Measurements from ENCODE around the gene GPR148. TPM values are rescaled to one million over a fixed set of nuclear protein-coding genes. Genes with fewer than 3 reads are reported as not detected.

Gene GPR148
- total RNA-seq, 1 experiment from 2014 or later = not detected

DNA sequence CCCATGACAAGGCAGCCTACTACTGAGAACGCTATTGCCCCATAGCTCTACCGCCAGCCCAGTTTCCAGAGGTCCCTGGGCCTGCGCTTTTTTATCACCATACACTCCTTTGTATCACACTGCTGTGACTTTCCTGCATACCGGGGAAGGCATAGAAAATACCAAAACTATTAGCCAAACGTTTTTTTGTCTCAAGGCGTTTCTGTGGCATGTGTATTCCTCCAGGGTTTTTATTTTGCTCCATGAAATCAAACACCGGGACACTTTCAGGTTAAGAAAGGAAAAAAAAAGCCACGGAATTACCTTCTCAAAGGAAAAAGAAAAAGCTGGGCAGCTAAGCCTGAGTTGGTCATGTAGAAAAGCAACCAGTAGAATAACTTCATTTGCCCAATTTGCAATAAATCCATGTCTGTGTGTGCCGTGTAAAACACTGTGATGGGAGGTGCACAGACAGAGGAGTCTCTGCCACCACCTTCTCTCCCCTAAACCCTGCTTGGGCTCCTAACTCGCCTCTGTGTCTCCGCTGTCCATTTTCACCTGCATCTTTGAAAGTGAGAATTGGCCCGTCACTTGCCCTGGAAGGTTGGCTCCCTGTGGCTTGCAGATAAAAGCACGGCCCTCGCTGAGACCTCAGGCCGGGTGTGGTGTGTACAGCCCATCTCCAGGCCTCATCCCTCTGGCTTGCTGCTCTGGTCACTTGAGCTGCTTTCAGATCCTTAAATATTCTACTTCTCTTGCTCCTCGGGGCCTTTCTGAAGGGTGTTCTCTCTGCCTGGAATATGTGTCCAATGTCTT lies 28.2 kb downstream of the GPR148 start:
- no TSS peak for BruUV-seq (replicated peaks)
- no peaks in the 10 kb centered on the region for H3K4me1 ChIP-seq (ENCODE audit: insufficient read depth, low read length, poor library complexity, severe bottlenecking)
- CTCF ChIA-PET = no interaction called here
- TF ChIP-seq CTCF (conservative IDR thresholded peaks at IDR 0.05; ENCODE audit: low read depth, low read length) (no peak), EZH2 (IDR thresholded peaks at IDR 0.05; ENCODE audit: borderline replicate concordance, low read depth, low read length, poor library complexity, severe bottlenecking) (no peak)
- H3K36me3 ChIP-seq (ENCODE audit: insufficient read depth, low read length, poor library complexity, severe bottlenecking) = no peaks in the 10 kb centered on the region
- intact Hi-C loops (cut with micrococcal nuclease; ENCODE audit: unreplicated experiment) = no loop called here
- peaks cover 76% of the 10 kb centered on the region for H3K27me3 ChIP-seq (replicated peaks; ENCODE audit: insufficient read depth, low read depth, low read length, poor library complexity)
- POLR2A ChIA-PET (ENCODE audit: low non-redundant PET) = no interaction called here
- no peak for DNase-seq (ENCODE audit: low spot score)
- H3K9me3 ChIP-seq (ENCODE audit: low read depth, low read length, poor library complexity, severe bottlenecking) = no peaks in the 10 kb centered on the region
- no peak overlapping the region for H3K27ac ChIP-seq (ENCODE audit: low read depth, low read length, poor library complexity, severe bottlenecking)
- H3K4me3 ChIP-seq (ENCODE audit: low read depth, low read length, poor library complexity, severe bottlenecking) = no peak overlapping the region

- intact Hi-C loops (cut with micrococcal nuclease; ENCODE audit: unreplicated experiment) = no loop called here
- Histone ChIP-seq H3K27ac (ENCODE audit: low read depth, low read length, poor library complexity, severe bottlenecking) (no peak overlapping the region), H3K9me3 (ENCODE audit: low read depth, low read length, poor library complexity, severe bottlenecking) (no peaks in the 10 kb centered on the region), H3K4me3 (ENCODE audit: low read depth, low read length, poor library complexity, severe bottlenecking) (no peak overlapping the region), H3K27me3 (replicated peaks; ENCODE audit: insufficient read depth, low read depth, low read length, poor library complexity) (peaks cover 54% of the 10 kb centered on the region), H3K36me3 (ENCODE audit: insufficient read depth, low read length, poor library complexity, severe bottlenecking) (no peaks in the 10 kb centered on the region), H3K4me1 (ENCODE audit: insufficient read depth, low read length, poor library complexity, severe bottlenecking) (no peaks in the 10 kb centered on the region)
- no peak for DNase-seq (ENCODE audit: low spot score)
- ChIA-PET CTCF (no interaction called here), POLR2A (ENCODE audit: low non-redundant PET) (no interaction called here)
- no TSS peak for BruUV-seq (replicated peaks)
- TF ChIP-seq EZH2 (IDR thresholded peaks at IDR 0.05; ENCODE audit: borderline replicate concordance, low read depth, low read length, poor library complexity, severe bottlenecking) = no peak
Observed at GRCh38 chr2:130759906-130760753, 31.3 kb downstream of the GPR148 start.

GRCh38 chr2:130760754-130761751 lies 32.2 kb downstream of the GPR148 start:
- intact Hi-C loops (cut with micrococcal nuclease; ENCODE audit: unreplicated experiment) = no loop called here
- CTCF ChIA-PET = no interaction called here
- Histone ChIP-seq H3K27ac (ENCODE audit: low read depth, low read length, poor library complexity, severe bottlenecking) (no peak overlapping the region), H3K9me3 (ENCODE audit: low read depth, low read length, poor library complexity, severe bottlenecking) (no peaks in the 10 kb centered on the region), H3K27me3 (replicated peaks; ENCODE audit: insufficient read depth, low read depth, low read length, poor library complexity) (peaks cover 47% of the 10 kb centered on the region), H3K4me3 (ENCODE audit: low read depth, low read length, poor library complexity, severe bottlenecking) (no peak overlapping the region), H3K36me3 (ENCODE audit: insufficient read depth, low read length, poor library complexity, severe bottlenecking) (no peaks in the 10 kb centered on the region), H3K4me1 (ENCODE audit: insufficient read depth, low read length, poor library complexity, severe bottlenecking) (no peaks in the 10 kb centered on the region)
- no TSS peak for BruUV-seq (replicated peaks)
- DNase-seq (ENCODE audit: low spot score) = no peak
- no peak for TF ChIP-seq EZH2 (IDR thresholded peaks at IDR 0.05; ENCODE audit: borderline replicate concordance, low read depth, low read length, poor library complexity, severe bottlenecking)
- TF ChIP-seq CTCF (conservative IDR thresholded peaks at IDR 0.05; ENCODE audit: low read depth, low read length) = no peak
- POLR2A ChIA-PET (ENCODE audit: low non-redundant PET) = no interaction called here
